ENCODE results near the gene ADORA1.

- TF ChIP-seq CTCF (IDR thresholded peaks at IDR 0.05; ENCODE audit: borderline replicate concordance, extremely low read depth, low read length, poor library complexity, severe bottlenecking) (no peak), EZH2 (IDR thresholded peaks at IDR 0.05; ENCODE audit: borderline replicate concordance, low read depth, low read length, severe bottlenecking) (no peak)
Measured at GRCh38 chr1:203112475-203112874, 15.1 kb upstream of the ADORA1 start.
